ENCODE results near the gene SVOPL.

SVOPL gene

DNA sequence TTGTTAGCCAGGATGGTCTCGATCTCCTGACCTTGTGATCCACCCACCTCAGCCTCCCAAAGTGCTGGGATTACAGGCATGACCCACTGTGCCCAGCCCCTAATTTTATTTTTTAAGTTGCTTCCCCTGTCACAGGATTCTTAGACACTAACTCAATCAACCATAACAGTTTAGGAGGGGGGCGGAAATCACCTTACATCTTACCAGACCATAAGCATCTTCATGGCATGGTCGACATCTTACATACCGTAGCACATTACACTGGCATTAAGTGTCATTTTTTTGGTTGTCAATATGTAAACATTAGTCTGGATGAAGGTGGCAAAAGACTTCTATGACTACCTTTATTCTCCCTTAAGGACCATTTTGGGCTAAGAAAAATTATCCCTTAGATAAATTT is 145.5 kb downstream of the SVOPL start:
- DNase-seq, result no peak

DNA sequence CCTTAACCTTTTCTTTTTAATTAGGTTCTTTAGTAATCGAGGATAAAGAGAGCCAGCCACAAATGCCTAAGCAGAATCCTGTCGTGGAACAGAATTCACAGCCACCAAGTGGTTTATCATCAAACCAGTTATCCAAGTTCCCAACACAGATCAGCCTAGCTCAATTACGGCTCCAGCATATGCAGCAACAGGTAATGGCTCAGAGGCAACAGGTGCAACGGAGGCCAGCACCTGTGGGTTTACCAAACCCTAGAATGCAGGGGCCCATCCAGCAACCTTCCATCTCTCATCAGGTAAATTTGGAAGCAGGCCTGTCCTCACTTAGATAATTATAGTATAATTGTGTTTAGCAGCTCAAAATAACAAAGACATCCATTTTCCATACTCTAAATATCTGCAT is 146.5 kb downstream of the SVOPL start:
- DNase-seq, result no peak

DNA sequence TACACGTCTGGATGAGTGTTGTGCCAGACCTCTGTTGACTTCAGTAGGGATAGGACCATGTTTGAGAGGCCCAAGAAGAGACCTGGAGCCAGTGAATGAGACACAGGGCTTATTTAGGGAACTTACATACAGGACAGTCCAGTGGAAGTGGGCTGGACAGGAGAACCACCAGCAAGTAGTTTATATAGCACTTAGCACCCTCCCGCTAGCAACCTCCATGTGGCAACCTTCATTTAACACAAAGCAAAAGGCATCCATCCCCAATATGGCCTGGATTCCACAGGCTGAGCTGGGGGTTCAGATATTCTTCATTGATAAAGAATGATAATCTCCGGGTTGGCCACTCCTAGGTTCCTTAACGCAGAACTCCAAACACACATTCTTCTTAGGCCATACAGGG is 147.4 kb downstream of the SVOPL start:
- no peak for DNase-seq

DNA sequence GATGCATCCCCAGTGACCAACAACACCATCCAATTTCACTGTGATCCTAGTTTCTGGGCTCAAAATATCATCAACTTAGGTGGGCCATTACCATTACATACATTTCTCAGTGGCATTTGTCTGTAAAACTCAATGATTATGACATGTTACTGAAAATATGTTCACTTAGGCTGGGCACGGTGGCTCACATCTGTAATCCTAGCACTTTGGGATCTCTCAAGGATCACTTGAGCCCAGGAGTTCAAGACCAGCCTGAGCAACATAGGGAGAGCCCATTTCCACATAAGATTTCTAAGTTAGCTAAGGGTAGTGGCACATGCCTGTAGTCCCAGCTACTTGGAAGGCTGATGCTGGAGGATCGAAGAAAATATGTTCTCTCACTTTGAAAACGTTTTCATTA is 150.1 kb downstream of the SVOPL start:
- DNase-seq, result no peak

DNA sequence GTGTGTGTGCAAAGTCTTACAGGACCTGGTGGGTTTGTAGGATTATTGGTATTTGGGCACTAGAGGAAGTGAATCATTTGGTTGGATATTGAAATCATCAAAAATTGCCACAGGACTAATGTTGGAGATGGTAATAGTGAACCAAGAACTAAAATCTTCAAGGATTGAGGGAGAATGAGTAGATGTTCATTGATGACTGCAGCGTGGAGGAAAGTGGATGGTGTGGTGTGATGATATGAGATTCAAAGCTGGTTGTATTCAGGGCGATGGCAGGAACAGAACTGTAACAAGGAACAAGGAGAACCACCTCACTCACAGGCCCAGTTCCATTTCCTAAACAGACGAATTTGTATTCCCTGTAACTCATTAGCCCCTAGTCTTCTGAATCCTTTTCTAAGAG is 150.8 kb downstream of the SVOPL start:
- DNase-seq, result no peak

DNA sequence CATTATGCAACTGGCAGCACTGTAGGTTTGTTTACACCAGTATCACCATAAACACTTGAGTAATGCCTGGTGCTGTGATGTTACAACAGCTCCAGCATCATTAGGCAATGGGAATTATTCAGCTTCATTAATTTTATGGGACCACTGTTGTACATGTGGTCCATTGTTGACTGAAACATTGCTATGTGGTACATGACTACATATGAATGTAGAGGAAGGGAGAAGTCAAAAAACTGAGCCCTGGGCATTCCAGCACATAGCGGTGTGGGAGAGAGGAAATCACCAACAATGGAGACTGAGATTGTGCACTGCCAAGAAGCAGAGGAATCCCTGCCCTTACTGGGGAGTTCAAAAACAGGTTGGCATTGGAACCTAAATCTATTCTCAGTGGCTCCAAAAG is 152.1 kb downstream of the SVOPL start:
- no peak for DNase-seq

DNA sequence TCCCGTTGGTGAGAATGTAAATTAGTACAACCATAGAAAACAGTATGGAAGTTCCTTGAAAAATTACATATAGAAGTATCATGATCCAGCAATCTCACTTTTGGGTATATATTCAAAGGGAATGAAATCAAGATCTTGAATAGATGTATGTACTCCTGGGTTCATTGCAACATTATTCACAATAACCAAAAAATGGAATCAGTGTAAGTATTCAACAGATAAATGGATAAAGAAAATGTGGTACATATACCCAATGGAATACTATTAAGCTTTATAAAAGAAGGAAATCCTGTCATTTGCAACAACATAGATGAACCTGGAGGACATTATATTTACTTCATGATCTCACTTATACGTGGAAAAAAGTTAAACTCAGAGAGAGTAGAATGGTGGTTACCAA is 154.3 kb downstream of the SVOPL start:
- no peak for DNase-seq

DNA sequence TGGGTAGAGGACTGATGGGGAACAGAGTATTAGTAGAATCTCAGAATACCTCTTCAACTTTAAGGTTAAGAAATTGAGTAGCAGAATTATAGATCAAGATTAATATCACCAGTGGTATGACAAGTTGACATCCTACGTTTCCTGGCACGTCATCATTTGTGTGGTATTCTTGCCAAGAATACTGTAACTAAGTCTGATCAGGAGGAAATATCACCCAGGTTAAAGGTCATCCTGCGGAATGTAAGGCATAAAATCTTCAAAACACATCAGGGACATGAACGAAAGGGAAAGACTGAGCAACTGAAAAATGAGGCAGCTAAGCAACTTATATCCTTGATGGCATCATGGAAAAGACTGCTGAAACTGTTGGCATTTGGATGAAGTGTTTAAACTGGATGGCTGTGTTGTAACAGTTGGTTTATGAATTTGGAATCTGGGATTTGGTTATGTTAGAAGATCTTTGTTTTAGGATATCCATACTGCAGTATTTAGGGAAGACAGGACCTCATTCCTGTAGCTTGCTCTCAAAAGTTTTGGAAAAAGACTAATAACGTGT is 155.0 kb downstream of the SVOPL start:
- no peak for DNase-seq

DNA sequence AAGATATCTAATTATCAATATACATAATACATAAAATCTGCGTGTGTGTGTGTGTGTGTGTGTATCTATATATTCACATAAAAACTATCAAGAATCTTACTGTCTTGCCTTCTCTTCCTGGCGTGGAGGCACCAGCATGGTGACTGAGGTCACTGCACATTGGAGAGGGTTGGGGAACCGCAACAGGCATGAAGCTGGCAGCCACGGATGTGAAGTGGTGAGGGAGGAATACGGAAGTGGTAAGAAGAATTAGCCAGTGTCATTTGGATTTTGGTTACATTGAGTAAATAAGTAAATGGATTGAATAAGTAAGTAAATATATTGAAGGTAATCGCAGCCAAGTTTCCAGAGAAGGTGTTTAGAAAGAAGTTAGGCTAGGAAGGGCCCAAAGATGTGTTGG is 156.0 kb downstream of the SVOPL start:
- no peak for DNase-seq
